ENCODE measurements around the gene CACNA2D2. TPM values are rescaled to one million over a fixed set of nuclear protein-coding genes. Genes with fewer than 3 reads are reported as not detected.

Gene CACNA2D2
- total RNA-seq, 1 experiment from 2014 or later = 0.59 TPM

- no peak overlapping the region for H3K4me3 ChIP-seq (ENCODE audit: low read depth in 2 of 2, low read length in 2 of 2)
- ATAC-seq (no peak), DNase-seq (ENCODE audit: low read depth, low spot score) (no peak)
- no peaks in the 10 kb centered on the region for H3K9me3 ChIP-seq (ENCODE audit: control insufficient read depth, insufficient read depth, low read depth, low read length)
- no TSS peak for BruUV-seq (replicated peaks)
- no peaks in the 10 kb centered on the region; the same call in 1 of the 2 replicates for H3K36me3 ChIP-seq (ENCODE audit: control insufficient read depth, insufficient read depth, low read length)
- intact Hi-C loops (cut with micrococcal nuclease; ENCODE audit: unreplicated experiment) (no loop called here), in situ Hi-C loops (cut with HindIII; ENCODE audit: low pct_unique_long_range_greater_than_20kb, low sequenced_read_pairs) (no loop called here)
- ChIA-PET CTCF (no interaction called here), POLR2A (no interaction called here)
- H3K4me1 ChIP-seq (ENCODE audit: control insufficient read depth, insufficient read depth, low read length) = peaks cover 9% of the 10 kb centered on the region
- no peak overlapping the region for H3K27ac ChIP-seq (ENCODE audit: low read length)
- H3K27me3 ChIP-seq (ENCODE audit: control insufficient read depth, insufficient read depth, low read length) = no peaks in the 10 kb centered on the region
- TF ChIP-seq POLR2AphosphoS5 (IDR thresholded peaks at IDR 0.05; ENCODE audit: low read depth, low read length) = no peak
- no peak for TF ChIP-seq TCF7L2 (IDR thresholded peaks at IDR 0.05; ENCODE audit: low read depth, low read length)
- TF ChIP-seq SIN3A (IDR thresholded peaks at IDR 0.05; ENCODE audit: borderline replicate concordance, insufficient read depth, low read depth, low read length) = no peak
- TF ChIP-seq CTCF (IDR thresholded peaks at IDR 0.05) = no peak
- TF ChIP-seq REST (IDR thresholded peaks at IDR 0.05; ENCODE audit: insufficient read depth in 1 of 2, low read depth in 2 of 2, low read length in 1 of 2) = no peak
These were observed 186.1 kb downstream of the CACNA2D2 start for GRCh38 chr3:50317300-50317699.

GRCh38 chr3:50316657-50317242 is 186.7 kb downstream of the CACNA2D2 start:
- DNase-seq (ENCODE audit: low read depth, low spot score) = no peak
- Histone ChIP-seq H3K4me3 (ENCODE audit: low read depth in 2 of 2, low read length in 2 of 2) (no peak overlapping the region), H3K27ac (ENCODE audit: low read length) (no peak overlapping the region)

GRCh38 chr3:50314816-50315215 is 188.6 kb downstream of the CACNA2D2 start:
- ChIA-PET CTCF (no interaction called here), POLR2A (interaction anchor here (0.6 kb wide), 1 partner anchor 16 kb away, joined by 3 read pairs; the partner anchor contains the start of genes HYAL3 and NAA80)
- no TSS peak for BruUV-seq (replicated peaks)
- TF ChIP-seq CTCF (IDR thresholded peaks at IDR 0.05) (no peak), REST (IDR thresholded peaks at IDR 0.05; ENCODE audit: insufficient read depth in 1 of 2, low read depth in 2 of 2, low read length in 1 of 2) (no peak)
- intact Hi-C loops (cut with micrococcal nuclease; ENCODE audit: unreplicated experiment) (no loop called here), in situ Hi-C loops (cut with HindIII; ENCODE audit: low pct_unique_long_range_greater_than_20kb, low sequenced_read_pairs) (no loop called here)
- H3K27ac ChIP-seq (ENCODE audit: low read length) = no peak overlapping the region
- no peaks in the 10 kb centered on the region for H3K9me3 ChIP-seq (ENCODE audit: control insufficient read depth, insufficient read depth, low read depth, low read length)
- ATAC-seq (no peak), DNase-seq (ENCODE audit: low read depth, low spot score) (no peak)
- no peaks in the 10 kb centered on the region for H3K27me3 ChIP-seq (ENCODE audit: control insufficient read depth, insufficient read depth, low read length)
- H3K36me3 ChIP-seq (ENCODE audit: control insufficient read depth, insufficient read depth, low read length) = no peaks in the 10 kb centered on the region
- H3K4me3 ChIP-seq (ENCODE audit: low read depth in 2 of 2, low read length in 2 of 2) = no peak overlapping the region
- H3K4me1 ChIP-seq (ENCODE audit: control insufficient read depth, insufficient read depth, low read length) = no peaks in the 10 kb centered on the region; the same call in 1 of the 2 replicates

More at GRCh38 chr3:50316657-50317242, 186.7 kb downstream of the CACNA2D2 start:
- peaks cover 6% of the 10 kb centered on the region; the same call in 1 of the 2 replicates for H3K4me1 ChIP-seq (ENCODE audit: control insufficient read depth, insufficient read depth, low read length)
- intact Hi-C loops (cut with micrococcal nuclease; ENCODE audit: unreplicated experiment) (no loop called here), in situ Hi-C loops (cut with HindIII; ENCODE audit: low pct_unique_long_range_greater_than_20kb, low sequenced_read_pairs) (no loop called here)
- H3K36me3 ChIP-seq (ENCODE audit: control insufficient read depth, insufficient read depth, low read length) = no peaks in the 10 kb centered on the region; the same call in 1 of the 2 replicates
- no TSS peak for BruUV-seq (replicated peaks)
- no peak for TF ChIP-seq POLR2AphosphoS5 (IDR thresholded peaks at IDR 0.05; ENCODE audit: low read depth, low read length)
- no peak for TF ChIP-seq SIN3A (IDR thresholded peaks at IDR 0.05; ENCODE audit: borderline replicate concordance, insufficient read depth, low read depth, low read length)
- no peaks in the 10 kb centered on the region for H3K9me3 ChIP-seq (ENCODE audit: control insufficient read depth, insufficient read depth, low read depth, low read length)
- no peak for ATAC-seq
- ChIA-PET POLR2A (no interaction called here), CTCF (no interaction called here)
- no peaks in the 10 kb centered on the region for H3K27me3 ChIP-seq (ENCODE audit: control insufficient read depth, insufficient read depth, low read length)
